ENCODE results near the gene HOPX.

Gene HOPX

GRCh38 chr4:56689201-56689969, 8.3 kb upstream of the HOPX start:
- Histone ChIP-seq H3K4me3 (ENCODE audit: low read depth, low read length) (no peak overlapping the region), H3K4me1 (ENCODE audit: control insufficient read depth, insufficient read depth, low read length, unreplicated experiment) (peaks cover 12% of the 10 kb centered on the region), H3K79me2 (ENCODE audit: control insufficient read depth, insufficient read depth, low read length, unreplicated experiment) (no peaks in the 10 kb centered on the region), H3K27ac (ENCODE audit: low read depth, low read length) (no peak overlapping the region), H3K36me3 (ENCODE audit: insufficient read depth, low read length) (no peaks in the 10 kb centered on the region), H3K27me3 (ENCODE audit: insufficient read depth, low read length) (no peaks in the 10 kb centered on the region), H2AFZ (ENCODE audit: low read length, unreplicated experiment) (peak overlapping the region; percentile 14)

- Histone ChIP-seq H3K27me3 (ENCODE audit: insufficient read depth, low read length) (no peaks in the 10 kb centered on the region), H3K4me1 (ENCODE audit: control insufficient read depth, insufficient read depth, low read length, unreplicated experiment) (peaks cover 14% of the 10 kb centered on the region), H3K79me2 (ENCODE audit: control insufficient read depth, insufficient read depth, low read length, unreplicated experiment) (no peaks in the 10 kb centered on the region), H2AFZ (ENCODE audit: low read length, unreplicated experiment) (no peak overlapping the region), H3K4me3 (ENCODE audit: low read depth, low read length) (no peak overlapping the region), H3K27ac (ENCODE audit: low read depth, low read length) (no peak overlapping the region), H3K36me3 (ENCODE audit: insufficient read depth, low read length) (no peaks in the 10 kb centered on the region)
These were observed 7.1 kb upstream of the HOPX start for GRCh38 chr4:56688094-56688647.

GRCh38 chr4:56686537-56687231, 5.6 kb upstream of the HOPX start:
- Histone ChIP-seq H3K79me2 (ENCODE audit: control insufficient read depth, insufficient read depth, low read length, unreplicated experiment) (no peaks in the 10 kb centered on the region), H3K4me3 (ENCODE audit: low read depth, low read length) (no peak overlapping the region), H3K36me3 (ENCODE audit: insufficient read depth, low read length) (no peaks in the 10 kb centered on the region), H3K27me3 (ENCODE audit: insufficient read depth, low read length) (no peaks in the 10 kb centered on the region), H3K4me1 (ENCODE audit: control insufficient read depth, insufficient read depth, low read length, unreplicated experiment) (peaks cover 14% of the 10 kb centered on the region), H3K27ac (ENCODE audit: low read depth, low read length) (no peak overlapping the region), H2AFZ (ENCODE audit: low read length, unreplicated experiment) (no peak overlapping the region)

GRCh38 chr4:56684320-56685050, 3.4 kb upstream of the HOPX start:
- no peaks in the 10 kb centered on the region for H3K79me2 ChIP-seq (ENCODE audit: control insufficient read depth, insufficient read depth, low read length, unreplicated experiment)
- no peak overlapping the region for H3K27ac ChIP-seq (ENCODE audit: low read depth, low read length)
- H3K4me1 ChIP-seq (ENCODE audit: control insufficient read depth, insufficient read depth, low read length, unreplicated experiment): peaks cover 11% of the 10 kb centered on the region
- no peaks in the 10 kb centered on the region for H3K27me3 ChIP-seq (ENCODE audit: insufficient read depth, low read length)
- H3K36me3 ChIP-seq (ENCODE audit: insufficient read depth, low read length): no peaks in the 10 kb centered on the region
- no peak overlapping the region for H3K4me3 ChIP-seq (ENCODE audit: low read depth, low read length)
- no peak overlapping the region for H2AFZ ChIP-seq (ENCODE audit: low read length, unreplicated experiment)

GRCh38 chr4:56683455-56683854, 2.4 kb upstream of the HOPX start:
- no peaks in the 10 kb centered on the region for H3K27me3 ChIP-seq (ENCODE audit: insufficient read depth, low read length)
- no peak overlapping the region for H3K4me3 ChIP-seq (ENCODE audit: low read depth, low read length)
- no peaks in the 10 kb centered on the region for H3K79me2 ChIP-seq (ENCODE audit: control insufficient read depth, insufficient read depth, low read length, unreplicated experiment)
- H2AFZ ChIP-seq (ENCODE audit: low read length, unreplicated experiment): no peak overlapping the region
- H3K36me3 ChIP-seq (ENCODE audit: insufficient read depth, low read length): no peaks in the 10 kb centered on the region
- H3K27ac ChIP-seq (ENCODE audit: low read depth, low read length): no peak overlapping the region
- peaks cover 7% of the 10 kb centered on the region for H3K4me1 ChIP-seq (ENCODE audit: control insufficient read depth, insufficient read depth, low read length, unreplicated experiment)

- no peaks in the 10 kb centered on the region for H3K27me3 ChIP-seq (ENCODE audit: insufficient read depth, low read length)
- no peaks in the 10 kb centered on the region for H3K79me2 ChIP-seq (ENCODE audit: control insufficient read depth, insufficient read depth, low read length, unreplicated experiment)
- H3K27ac ChIP-seq (ENCODE audit: low read depth, low read length): no peak overlapping the region
- H3K36me3 ChIP-seq (ENCODE audit: insufficient read depth, low read length): no peaks in the 10 kb centered on the region
- H3K4me3 ChIP-seq (ENCODE audit: low read depth, low read length): no peak overlapping the region
- H2AFZ ChIP-seq (ENCODE audit: low read length, unreplicated experiment): no peak overlapping the region
- H3K4me1 ChIP-seq (ENCODE audit: control insufficient read depth, insufficient read depth, low read length, unreplicated experiment): peaks cover 7% of the 10 kb centered on the region
These were observed 893 bp upstream of the HOPX start for GRCh38 chr4:56681853-56682525.

- Histone ChIP-seq H3K27me3 (ENCODE audit: insufficient read depth, low read length) (no peaks in the 10 kb centered on the region), H2AFZ (ENCODE audit: low read length, unreplicated experiment) (no peak overlapping the region), H3K4me1 (ENCODE audit: control insufficient read depth, insufficient read depth, low read length, unreplicated experiment) (peaks cover 12% of the 10 kb centered on the region), H3K4me3 (ENCODE audit: low read depth, low read length) (no peak overlapping the region), H3K27ac (ENCODE audit: low read depth, low read length) (no peak overlapping the region), H3K36me3 (ENCODE audit: insufficient read depth, low read length) (no peaks in the 10 kb centered on the region), H3K79me2 (ENCODE audit: control insufficient read depth, insufficient read depth, low read length, unreplicated experiment) (no peaks in the 10 kb centered on the region)
These were observed 830 bp downstream of the HOPX start for GRCh38 chr4:56680266-56680665.

- Histone ChIP-seq H3K4me3 (ENCODE audit: low read depth, low read length) (no peak overlapping the region), H3K4me1 (ENCODE audit: control insufficient read depth, insufficient read depth, low read length, unreplicated experiment) (peaks cover 19% of the 10 kb centered on the region), H3K27me3 (ENCODE audit: insufficient read depth, low read length) (no peaks in the 10 kb centered on the region), H3K36me3 (ENCODE audit: insufficient read depth, low read length) (no peaks in the 10 kb centered on the region), H2AFZ (ENCODE audit: low read length, unreplicated experiment) (no peak overlapping the region), H3K79me2 (ENCODE audit: control insufficient read depth, insufficient read depth, low read length, unreplicated experiment) (no peaks in the 10 kb centered on the region), H3K27ac (ENCODE audit: low read depth, low read length) (no peak overlapping the region)
These were observed 3.4 kb downstream of the HOPX start for GRCh38 chr4:56677711-56678110.

- Histone ChIP-seq H3K27ac (ENCODE audit: low read depth, low read length) (0 out of 2 replicates have a peak overlapping the region, but pooled peaks have one; percentile 19), H3K27me3 (ENCODE audit: insufficient read depth, low read length) (no peaks in the 10 kb centered on the region), H2AFZ (ENCODE audit: low read length, unreplicated experiment) (no peak overlapping the region), H3K4me1 (ENCODE audit: control insufficient read depth, insufficient read depth, low read length, unreplicated experiment) (peaks cover 29% of the 10 kb centered on the region), H3K36me3 (ENCODE audit: insufficient read depth, low read length) (no peaks in the 10 kb centered on the region), H3K79me2 (ENCODE audit: control insufficient read depth, insufficient read depth, low read length, unreplicated experiment) (no peaks in the 10 kb centered on the region), H3K4me3 (ENCODE audit: low read depth, low read length) (no peak overlapping the region)
These were observed 6.1 kb downstream of the HOPX start for GRCh38 chr4:56674984-56675383.

GRCh38 chr4:56671860-56672259, 9.2 kb downstream of the HOPX start:
- Histone ChIP-seq H3K27me3 (ENCODE audit: insufficient read depth, low read length) (no peaks in the 10 kb centered on the region), H3K36me3 (ENCODE audit: insufficient read depth, low read length) (no peaks in the 10 kb centered on the region), H3K27ac (ENCODE audit: low read depth, low read length) (peak overlapping the region; percentile 50; the same call in 1 of the 2 replicates), H3K79me2 (ENCODE audit: control insufficient read depth, insufficient read depth, low read length, unreplicated experiment) (no peaks in the 10 kb centered on the region), H3K4me1 (ENCODE audit: control insufficient read depth, insufficient read depth, low read length, unreplicated experiment) (peaks cover 29% of the 10 kb centered on the region), H3K4me3 (ENCODE audit: low read depth, low read length) (no peak overlapping the region), H2AFZ (ENCODE audit: low read length, unreplicated experiment) (no peak overlapping the region)

Measured in ACC112 (cell line).